H1 (cell line): Measurements from ENCODE around the gene SEC16A. TPM values are rescaled to one million over a fixed set of nuclear protein-coding genes. Genes with fewer than 3 reads are reported as not detected.

Source experiments
- CTCF ChIA-PET: fragments of 300-600 bp; sonication (Branson Sonifier 250); formaldehyde crosslinking; loops from one replicate; lab custom pipeline; 2021; ENCODE audit not compliant: partially characterized antibody; lab: Charles Lee
- POLR2A ChIA-PET: fragments of 300-600 bp; sonication (Branson Sonifier 250); formaldehyde crosslinking; loops from one replicate; lab custom pipeline; 2021; ENCODE audit warnings: inconsistent platforms; ENCODE audit not compliant: partially characterized antibody; lab: Charles Lee
- DNase-seq, 2 experiments: peaks; one replicate each; pipeline versions ENCODE4 v3.0.0 to v3.0.0-alpha.2; 2010 to 2022; ENCODE audit warnings: low spot score in 2 of 2, low read depth in 1 of 2, mixed read lengths in 1 of 2
- FAIRE-seq: peaks from 2 replicates; lab custom pipeline; 2011; peaks lifted over from hg19 to GRCh38; lab: Jason Lieb, UNC
- H2AFZ ChIP-seq: 2 replicates; pipeline ENCODE4 v1.8.1; 2012; ENCODE audit warnings: low read length, inconsistent platforms
- H2AK5ac ChIP-seq: 2 replicates; pipeline ENCODE4 v1.6.1; 2013; ENCODE audit warnings: low read depth, low read length
- H2BK120ac ChIP-seq: replicated peaks from 2 replicates; pipeline ENCODE3; 2013; ENCODE audit warnings: low read depth, low read length, inconsistent platforms
- H2BK12ac ChIP-seq: 2 replicates; pipeline ENCODE4 v1.6.1; 2013; ENCODE audit warnings: low read depth, low read length
- H2BK15ac ChIP-seq: 2 replicates; pipeline ENCODE4 v1.6.1; 2013; ENCODE audit warnings: low read length
- H2BK20ac ChIP-seq: 2 replicates; pipeline ENCODE4 v1.6.1; 2013; ENCODE audit warnings: low read length
- H2BK5ac ChIP-seq: 2 replicates; pipeline ENCODE4 v1.6.1; 2013; ENCODE audit warnings: low read depth, low read length
- H3K14ac ChIP-seq: 2 replicates; pipeline ENCODE4 v1.6.1; 2013; ENCODE audit warnings: inconsistent platforms; ENCODE audit not compliant: insufficient read length
- H3K18ac ChIP-seq: 2 replicates; pipeline ENCODE4 v1.6.1; 2013; ENCODE audit warnings: low read length; ENCODE audit errors: extremely low read depth
- H3K23ac ChIP-seq: 2 replicates; pipeline ENCODE4 v1.6.1; 2013; ENCODE audit warnings: inconsistent platforms; ENCODE audit not compliant: insufficient read length
- H3K23me2 ChIP-seq: 2 replicates; pipeline ENCODE4 v1.6.1; 2013; ENCODE audit warnings: low read depth, low read length
- H3K27ac ChIP-seq: 2 replicates; pipeline ENCODE4 v1.6.1; 2011; ENCODE audit warnings: low read depth, low read length, inconsistent platforms
- H3K27me3 ChIP-seq, 4 experiments: replicated peaks in 1 of 4; 1 replicate in 1 of 4; 2 replicates in 3 of 4; pipeline versions ENCODE4 v1.6.1 to v1.8.1; 2011 to 2013; ENCODE audit warnings: low read length in 3 of 4, mild to moderate bottlenecking in 3 of 4, inconsistent platforms in 2 of 4, mixed read lengths in 2 of 4, moderate library complexity in 1 of 4; ENCODE audit not compliant: control insufficient read depth in 3 of 4, insufficient read depth in 3 of 4; ENCODE audit errors: extremely low read depth in 1 of 4
- H3K36me3 ChIP-seq, 4 experiments: 2 replicates each; pipeline versions ENCODE4 v1.6.1 to v1.8.1; 2011 to 2013; ENCODE audit warnings: mild to moderate bottlenecking in 4 of 4, low read length in 3 of 4, moderate library complexity in 2 of 4, control low read depth in 1 of 4, inconsistent platforms in 1 of 4; ENCODE audit not compliant: insufficient read depth in 4 of 4, control insufficient read depth in 2 of 4
- H3K4ac ChIP-seq: replicated peaks from 2 replicates; pipeline ENCODE3; 2013; ENCODE audit warnings: low read length, low read depth, mixed read lengths, inconsistent platforms; ENCODE audit not compliant: insufficient read length
- H3K4me1 ChIP-seq, 4 experiments: replicated peaks in 1 of 4; 1 replicate in 1 of 4; 2 replicates in 3 of 4; pipeline versions ENCODE4 v1.6.1 to v1.8.1; 2011 to 2013; ENCODE audit warnings: low read length in 3 of 4, inconsistent platforms in 2 of 4, mixed read lengths in 1 of 4; ENCODE audit not compliant: insufficient read depth in 4 of 4, control insufficient read depth in 3 of 4
- H3K4me2 ChIP-seq, 2 experiments: 2 replicates each; pipeline versions ENCODE4 v1.6.1 to v1.8.1; 2011 to 2013; ENCODE audit warnings: low read depth in 2 of 2, low read length in 2 of 2, control low read depth in 1 of 2, inconsistent platforms in 1 of 2, mild to moderate bottlenecking in 1 of 2; ENCODE audit not compliant: insufficient read depth in 1 of 2
- H3K4me3 ChIP-seq, 4 experiments: fragments of 200-600, 300-600 bp in 1 of 4; sonication (generic), shearing (Covaris generic), sonication (Bioruptor Twin) in 1 of 4; 2 replicates each; pipeline versions ENCODE4 v1.5.1 to v1.8.1; 2011 to 2016; ENCODE audit warnings: low read length in 4 of 4, low read depth in 3 of 4, control low read depth in 2 of 4, inconsistent platforms in 2 of 4, mild to moderate bottlenecking in 2 of 4, mixed read lengths in 1 of 4, moderate library complexity in 1 of 4; ENCODE audit not compliant: insufficient read depth in 2 of 4; ENCODE audit errors: extremely low read depth in 1 of 4
- H3K56ac ChIP-seq: replicated peaks from 2 replicates; pipeline ENCODE3; 2013; ENCODE audit warnings: low read depth, mild to moderate bottlenecking, mixed read lengths, low read length, inconsistent platforms; ENCODE audit not compliant: insufficient read length
- H3K79me1 ChIP-seq: 2 replicates; pipeline ENCODE4 v1.6.1; 2013; ENCODE audit warnings: low read depth, low read length, control low read depth
- H3K79me2 ChIP-seq, 2 experiments: 2 replicates each; pipeline versions ENCODE4 v1.6.1 to v1.8.1; 2012 to 2013; ENCODE audit warnings: low read length in 2 of 2, mild to moderate bottlenecking in 2 of 2, inconsistent platforms in 1 of 2; ENCODE audit not compliant: insufficient read depth in 2 of 2, control insufficient read depth in 1 of 2
- H3K9ac ChIP-seq, 4 experiments: replicated peaks in 1 of 4; 1 replicate in 1 of 4; 2 replicates in 3 of 4; pipeline versions ENCODE4 v1.6.1 to v1.8.1; 2011 to 2013; ENCODE audit warnings: low read depth in 3 of 4, low read length in 3 of 4, control low read depth in 2 of 4, mild to moderate bottlenecking in 2 of 4, moderate library complexity in 2 of 4, inconsistent platforms in 1 of 4; ENCODE audit errors: extremely low read depth in 1 of 4
- H3K9me3 ChIP-seq, 2 experiments: 2 replicates each; pipeline versions ENCODE4 v1.6.1 to v1.8.1; 2012 to 2013; ENCODE audit warnings: mild to moderate bottlenecking in 2 of 2, moderate library complexity in 2 of 2, control low read depth in 1 of 2, inconsistent platforms in 1 of 2, low read depth in 1 of 2, low read length in 1 of 2, mixed read lengths in 1 of 2; ENCODE audit not compliant: insufficient read depth in 2 of 2
- H4K20me1 ChIP-seq, 2 experiments: replicated peaks in 1 of 2; 2 replicates each; pipeline versions ENCODE3 to v1.8.1; 2011 to 2013; ENCODE audit warnings: inconsistent platforms in 2 of 2, low read length in 2 of 2, mild to moderate bottlenecking in 1 of 2; ENCODE audit not compliant: insufficient read depth in 2 of 2, control insufficient read depth in 1 of 2
- H4K5ac ChIP-seq: 2 replicates; pipeline ENCODE4 v1.6.1; 2013; ENCODE audit warnings: low read length, low read depth, mixed read lengths, inconsistent platforms; ENCODE audit not compliant: insufficient read length
- H4K8ac ChIP-seq: 2 replicates; pipeline ENCODE4 v1.8.0; 2013; ENCODE audit warnings: mild to moderate bottlenecking, moderate library complexity, low read length, inconsistent platforms; ENCODE audit not compliant: insufficient read depth; ENCODE audit errors: extremely low read depth
- H4K91ac ChIP-seq: replicated peaks from 2 replicates; pipeline ENCODE3; 2013; ENCODE audit warnings: low read length, mixed read lengths, inconsistent platforms; ENCODE audit not compliant: insufficient read length
- WGBS, 2 experiments: shearing (Covaris generic) in 1 of 2; methylation state at CpG; one replicate each; pipeline versions ENCODE4 v1.1.6 to v1.1.7; 2013 to 2015; ENCODE audit warnings: low lambda C conversion rate in 2 of 2, mixed read lengths in 2 of 2, inconsistent platforms in 1 of 2, low coverage in 1 of 2, missing lambda C conversion rate in 1 of 2; ENCODE audit not compliant: insufficient replicate concordance in 2 of 2, insufficient coverage in 1 of 2, insufficient read length in 1 of 2; ENCODE audit errors: extremely low coverage in 1 of 2, missing lambda C conversion rate in 1 of 2; 5-methylcytosine and 5-hydroxymethylcytosine counted together
- polyA plus RNA-seq, 7 experiments: library from polyadenylated mRNA; depleted of rRNA in 3 of 7; stranded (reverse) in 5 of 7; unstranded in 2 of 7; fragments of >200 nt in 5 of 7; fragments of 200-250 nt in 2 of 7; gene quantifications; 1 replicate in 5 of 7; 2 replicates in 1 of 7; 4 replicates in 1 of 7; pipeline versions ENCODE4 v1.2.1 to v1.2.3, GENCODE V29; 2011 to 2013; ENCODE audit warnings: missing spikeins in 2 of 7, mixed read lengths in 2 of 7
- total RNA-seq: library from RNA; stranded (reverse); fragmentation: NEBNext Ultra II Directional; extraction: Animal tissue kit (Norgen Biotek cat#: 25700); gene quantifications from 2 replicates; pipeline ENCODE4 v1.2.1, GENCODE V29; 2021
- TF ChIP-seq, protein P1 (sequence below): IDR thresholded peaks from 2 replicates; pipeline ENCODE4 v1.6.1; 2011; ENCODE audit warnings: low read depth, mild to moderate bottlenecking, low read length; ENCODE audit not compliant: insufficient read depth

Gene SEC16A
- total and polyA plus RNA-seq, 2 of the 8 experiments (the other 6 are each of a cell fraction or from before 2014, with no cell fraction given), result 21.6 to 49.0 TPM

- 89% methylated on average over 26 of the region's 26 CpGs; no CpG with 5 or more reads in 1 of the 2 experiments for WGBS, 2 experiments
Measured at GRCh38 chr9:136432591-136432990, 50.2 kb downstream of the SEC16A start.

More at GRCh38 chr9:136432591-136432990, 50.2 kb downstream of the SEC16A start:
- Histone ChIP-seq H2BK120ac (no peak overlapping the region), H3K14ac (no peak overlapping the region), H3K9me3 (no peaks in the 10 kb centered on the region), H3K18ac (no peak overlapping the region), H4K8ac (no peak overlapping the region), H4K91ac (no peak overlapping the region), H4K20me1 (peaks cover 12 to 22% of the 10 kb centered on the region in 2 experiments), H2BK15ac (no peak overlapping the region), H3K4me1 (peaks cover 0 to 1% (median under 1%) of the 10 kb centered on the region in 4 experiments; a peak in 1 of 7 replicates), H2BK20ac (no peak overlapping the region), H3K56ac (no peak overlapping the region), H3K36me3 (peaks cover 0 to 11% (median 2%) of the 10 kb centered on the region in 4 experiments; a peak in 2 of 8 replicates), H2BK5ac (no peak overlapping the region), H3K4me2 (no peak overlapping the region), H2AFZ (no peak overlapping the region), H3K27me3 (no peaks in the 10 kb centered on the region), H3K4me3 (no peak overlapping the region), H3K23me2 (no peaks in the 10 kb centered on the region), H3K27ac (no peak overlapping the region), H2BK12ac (no peak overlapping the region), H3K9ac (no peak overlapping the region), H4K5ac (no peak overlapping the region), H3K23ac (no peak overlapping the region), H3K79me1 (peaks cover 10% of the 10 kb centered on the region), H2AK5ac (no peak overlapping the region), H3K4ac (no peak overlapping the region), H3K79me2 (peaks cover 0 to 18% of the 10 kb centered on the region in 2 experiments; a peak in 1 of 4 replicates)
- ChIA-PET CTCF (interaction anchor here (1.0 to 2.4 kb wide), 3 partner anchors 31 to 193 kb away, joined by 3 to 7 read pairs (median 5); no protein-coding TSS in a partner anchor), POLR2A (interaction anchor here (1.2 to 4.2 kb wide), 5 partner anchors 8 to 51 kb away, joined by 3 to 22 read pairs (median 4); no protein-coding TSS in a partner anchor)
- DNase-seq, result no peak
- TF ChIP-seq, protein P1, sequence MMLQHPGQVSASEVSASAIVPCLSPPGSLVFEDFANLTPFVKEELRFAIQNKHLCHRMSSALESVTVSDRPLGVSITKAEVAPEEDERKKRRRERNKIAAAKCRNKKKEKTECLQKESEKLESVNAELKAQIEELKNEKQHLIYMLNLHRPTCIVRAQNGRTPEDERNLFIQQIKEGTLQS, result no peak
- no peak for FAIRE-seq
